Activated B cell treated with CpG ODN at 0.5 μM for 24 hours (primary cell): ENCODE results near the gene PDCD1. TPM values are rescaled to one million over a fixed set of nuclear protein-coding genes. Genes with fewer than 3 reads are reported as not detected.

Experiments
- ATAC-seq: fragments of 200-7000 bp; cut with Tn5 transposase; one replicate; pipeline ENCODE4 v1.10.0; 2021; ENCODE audit warnings: low read depth, mild to moderate bottlenecking, moderate library complexity
- CTCF ChIA-PET: fragments of 350-600 bp; sonication (Branson Sonifier 250); formaldehyde crosslinking; loops from one replicate; lab custom pipeline; 2021; ENCODE audit warnings: antibody characterized with exemption; lab: Charles Lee
- POLR2A ChIA-PET: fragments of 350-600 bp; sonication (Branson Sonifier 250); formaldehyde crosslinking; loops from one replicate; lab custom pipeline; 2021; ENCODE audit warnings: antibody characterized with exemption; lab: Charles Lee
- DNase-seq: peaks from one replicate; pipeline ENCODE4 v3.0.0; 2022
- H3K27ac Mint-ChIP-seq: one replicate; pipeline ENCODE4 v1.8.0; 2020; ENCODE audit warnings: mixed read lengths
- H3K27me3 Mint-ChIP-seq: one replicate; pipeline ENCODE4 v1.8.0; 2021; ENCODE audit warnings: mixed read lengths
- H3K36me3 Mint-ChIP-seq: one replicate; pipeline ENCODE4 v1.8.0; 2021; ENCODE audit warnings: low read depth, mixed read lengths
- H3K4me1 Mint-ChIP-seq: one replicate; pipeline ENCODE4 v1.8.0; 2021; ENCODE audit warnings: mixed read lengths
- H3K4me3 Mint-ChIP-seq: one replicate; pipeline ENCODE4 v1.8.0; 2020; ENCODE audit warnings: mild to moderate bottlenecking, mixed read lengths
- H3K9me3 Mint-ChIP-seq: one replicate; pipeline ENCODE4 v1.8.0; 2020; ENCODE audit warnings: mixed read lengths
- CTCF ChIP-seq: fragments of 200-600 bp; IDR thresholded peaks from one replicate; pipeline ENCODE4 v1.8.0; 2022; ENCODE audit warnings: antibody characterized with exemption, mild to moderate bottlenecking
- intact Hi-C: fragments of 100-400 bp; cut with micrococcal nuclease; formaldehyde crosslinking; loops from one replicate; pipeline ENCODE4 v1.15.1; 2024
- total RNA-seq: library from RNA; stranded (reverse); gene quantifications from 2 replicates; pipeline ENCODE4 v1.2.3, GENCODE V29; 2022

Gene PDCD1
- total RNA-seq, 1 donor from 2014 or later = 3.5 TPM

- intact Hi-C loops = no loop called here
- ATAC-seq (no peak), DNase-seq (no peak)
- no peaks in the 10 kb centered on the region for H3K36me3 Mint-ChIP-seq
- H3K27me3 Mint-ChIP-seq = no peaks in the 10 kb centered on the region
- H3K27ac Mint-ChIP-seq = no peak overlapping the region
- H3K4me3 Mint-ChIP-seq = no peak overlapping the region
- CTCF ChIA-PET = no interaction called here
- POLR2A ChIA-PET = no interaction called here
- TF ChIP-seq CTCF = no peak
- H3K4me1 Mint-ChIP-seq = peaks cover 7% of the 10 kb centered on the region
- no peaks in the 10 kb centered on the region for H3K9me3 Mint-ChIP-seq
Measured at GRCh38 chr2:241853651-241854341, 4.9 kb downstream of the PDCD1 start.

- CTCF ChIA-PET = no interaction called here
Measured at GRCh38 chr2:241852981-241853631, 5.6 kb downstream of the PDCD1 start.

DNA sequence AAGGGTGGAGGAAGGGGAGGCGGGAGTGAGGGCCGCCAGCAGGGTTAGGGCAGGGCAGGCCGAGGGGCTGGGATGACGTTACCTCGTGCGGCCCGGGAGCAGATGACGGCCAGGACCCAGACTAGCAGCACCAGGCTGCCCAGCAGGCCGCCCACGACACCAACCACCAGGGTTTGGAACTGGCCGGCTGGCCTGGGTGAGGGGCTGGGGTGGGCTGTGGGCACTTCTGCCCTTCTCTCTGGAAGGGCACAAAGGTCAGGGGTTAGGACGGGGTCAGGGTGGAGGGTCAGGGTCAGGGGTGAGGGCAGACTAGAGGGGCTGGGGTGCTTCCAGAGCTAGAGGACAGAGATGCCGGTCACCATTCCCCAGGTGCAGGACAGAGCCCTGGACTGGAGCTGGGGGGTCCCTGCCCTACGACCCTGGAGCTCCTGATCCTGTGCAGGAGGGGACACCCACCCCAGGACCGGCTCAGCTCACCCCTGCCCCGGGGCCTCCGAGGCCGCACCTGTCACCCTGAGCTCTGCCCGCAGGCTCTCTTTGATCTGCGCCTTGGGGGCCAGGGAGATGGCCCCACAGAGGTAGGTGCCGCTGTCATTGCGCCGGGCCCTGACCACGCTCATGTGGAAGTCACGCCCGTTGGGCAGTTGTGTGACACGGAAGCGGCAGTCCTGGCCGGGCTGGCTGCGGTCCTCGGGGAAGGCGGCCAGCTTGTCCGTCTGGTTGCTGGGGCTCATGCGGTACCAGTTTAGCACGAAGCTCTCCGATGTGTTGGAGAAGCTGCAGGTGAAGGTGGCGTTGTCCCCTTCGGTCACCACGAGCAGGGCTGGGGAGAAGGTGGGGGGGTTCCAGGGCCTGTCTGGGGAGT, 6.3 kb downstream of the PDCD1 start:
- Mint-ChIP-seq H3K4me3 (no peak overlapping the region), H3K9me3 (no peaks in the 10 kb centered on the region), H3K36me3 (no peaks in the 10 kb centered on the region), H3K27ac (no peak overlapping the region), H3K27me3 (no peaks in the 10 kb centered on the region), H3K4me1 (no peaks in the 10 kb centered on the region)
- no peak for DNase-seq
- ChIA-PET CTCF (no interaction called here), POLR2A (interaction anchor here (0.5 kb wide), 1 partner anchor 8 kb away, joined by 6 read pairs; no protein-coding TSS in a partner anchor)
- intact Hi-C loops = no loop called here
- TF ChIP-seq CTCF = no peak
- no peak for ATAC-seq

More at GRCh38 chr2:241852981-241853631, 5.6 kb downstream of the PDCD1 start:
- no peaks in the 10 kb centered on the region for H3K27me3 Mint-ChIP-seq
- no peak for DNase-seq
- TF ChIP-seq CTCF = no peak
- ATAC-seq = no peak
- no peaks in the 10 kb centered on the region for H3K9me3 Mint-ChIP-seq
- no peaks in the 10 kb centered on the region for H3K36me3 Mint-ChIP-seq
- H3K4me3 Mint-ChIP-seq = no peak overlapping the region
- intact Hi-C loops = no loop called here
- H3K27ac Mint-ChIP-seq = no peak overlapping the region
- POLR2A ChIA-PET = interaction anchor here (0.5 kb wide), 1 partner anchor 9 kb away, joined by 6 read pairs; no protein-coding TSS in a partner anchor
- H3K4me1 Mint-ChIP-seq = peaks cover 2% of the 10 kb centered on the region

DNA sequence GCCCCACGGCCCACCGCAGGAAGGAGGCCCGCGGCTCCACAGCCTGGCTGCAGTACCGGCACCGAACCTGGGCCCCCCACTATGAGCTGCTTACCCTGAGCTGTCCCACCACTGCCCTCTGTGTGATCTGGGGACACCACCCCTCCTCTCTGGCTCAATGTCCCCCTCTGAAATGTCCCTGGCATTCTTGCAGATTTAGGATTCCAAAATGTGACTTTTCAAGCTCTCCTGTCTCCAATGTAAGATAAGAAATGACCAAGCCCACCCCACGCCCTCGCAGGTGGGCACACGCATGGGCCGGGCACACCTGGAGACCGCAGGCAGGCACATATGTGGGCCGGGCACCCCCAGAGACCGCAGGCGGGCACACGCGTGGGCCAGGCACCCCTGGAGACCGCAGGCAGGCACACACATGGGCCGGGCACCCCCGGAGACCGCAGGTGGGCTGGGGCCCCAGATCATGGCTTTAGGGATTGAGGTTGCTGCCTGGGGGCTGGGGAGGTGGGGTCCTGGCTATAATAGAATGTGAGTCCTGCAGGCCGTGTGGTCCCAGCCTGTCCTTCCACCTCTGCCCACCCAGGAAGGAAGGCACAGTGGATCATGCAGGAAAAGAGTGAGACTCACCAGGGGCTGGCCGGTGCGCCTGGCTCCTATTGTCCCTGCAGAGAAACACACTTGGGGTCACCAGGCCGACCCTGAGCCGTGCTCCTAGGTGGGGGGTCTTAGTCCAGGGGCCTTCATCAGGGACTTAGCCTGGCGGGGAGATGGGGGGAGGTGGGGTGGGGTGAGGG, 7.2 kb downstream of the PDCD1 start:
- Mint-ChIP-seq H3K27me3 (no peaks in the 10 kb centered on the region), H3K4me3 (no peak overlapping the region), H3K36me3 (no peaks in the 10 kb centered on the region), H3K9me3 (no peaks in the 10 kb centered on the region), H3K27ac (no peak overlapping the region), H3K4me1 (no peaks in the 10 kb centered on the region)
- ATAC-seq (no peak), DNase-seq (no peak)
- intact Hi-C loops = no loop called here
- CTCF ChIA-PET = no interaction called here
- POLR2A ChIA-PET = no interaction called here
- TF ChIP-seq CTCF = no peak
